ENCODE measurements around the gene CYSTM1. TPM values are rescaled to one million over a fixed set of nuclear protein-coding genes. Genes with fewer than 3 reads are reported as not detected.

Gene CYSTM1
- total and polyA plus RNA-seq, 3 donors from 2014 or later: 33.5 to 115 (median 43.6) TPM

GRCh38 chr5:140146523-140146842 is 28.5 kb upstream of the CYSTM1 start:
- peaks cover 13% of the 10 kb centered on the region for H3K4me1 ChIP-seq
- no peaks in the 10 kb centered on the region for H3K9me3 ChIP-seq
- intact Hi-C loops (cut with DNase I; ENCODE audit: low total_unique reads): no loop called here
- no peak for DNase-seq
- no peaks in the 10 kb centered on the region for H3K36me3 ChIP-seq (ENCODE audit: low read depth, missing control alignments)
- TF ChIP-seq CTCF (IDR thresholded peaks at IDR 0.05) (no peak), POLR2A (IDR thresholded peaks at IDR 0.05) (no peak)
- H3K4me3 ChIP-seq: peak overlapping the region; percentile 32 to 57
- H3K27me3 ChIP-seq: no peaks in the 10 kb centered on the region
- WGBS, 2 donors: 57 to 63% methylated on average over 12 to 14 of the region's 14 CpGs
- peak overlapping the region in 1 of 2 donors; percentile 31 for H3K27ac ChIP-seq

- Histone ChIP-seq H3K27me3 (no peaks in the 10 kb centered on the region), H3K4me1 (peaks cover 13% of the 10 kb centered on the region), H3K4me3 (no peak overlapping the region), H3K9me3 (no peaks in the 10 kb centered on the region), H3K27ac (no peak overlapping the region), H3K36me3 (ENCODE audit: low read depth, missing control alignments) (no peaks in the 10 kb centered on the region)
- DNase-seq: no peak
- 94% methylated on average over 1 of the region's 1 CpG; no CpG with 5 or more reads in 1 of the 2 donors for WGBS, 2 donors
- intact Hi-C loops (cut with DNase I; ENCODE audit: low total_unique reads): no loop called here
- TF ChIP-seq POLR2A (IDR thresholded peaks at IDR 0.05): no peak
- no peak for TF ChIP-seq CTCF (IDR thresholded peaks at IDR 0.05)
Observed at GRCh38 chr5:140147460-140147859, 27.5 kb upstream of the CYSTM1 start.

DNA sequence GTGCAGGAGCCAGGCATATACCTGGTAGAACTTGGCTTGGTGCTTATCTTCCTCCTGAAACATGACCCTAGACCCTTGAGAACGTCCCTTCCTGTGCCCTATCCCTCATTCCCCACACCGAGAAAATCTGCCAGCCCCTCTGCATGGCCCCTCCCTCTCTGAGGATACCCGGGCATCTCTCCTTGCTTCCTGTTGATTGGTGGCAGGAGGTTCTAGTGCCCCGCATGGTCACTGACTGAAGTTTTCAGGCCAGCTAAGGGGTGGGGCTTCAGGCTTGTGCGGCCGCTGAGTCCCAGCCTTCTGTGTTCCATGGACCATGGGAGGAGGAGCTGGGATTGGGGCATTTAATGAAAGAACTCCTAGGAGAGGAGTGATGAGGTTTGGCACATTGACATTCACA is 26.5 kb upstream of the CYSTM1 start:
- no peaks in the 10 kb centered on the region for H3K27me3 ChIP-seq
- H3K36me3 ChIP-seq (ENCODE audit: low read depth, missing control alignments): no peaks in the 10 kb centered on the region
- DNase-seq: no peak
- no peaks in the 10 kb centered on the region for H3K9me3 ChIP-seq
- intact Hi-C loops (cut with DNase I; ENCODE audit: low total_unique reads): no loop called here
- H3K4me3 ChIP-seq: no peak overlapping the region
- WGBS, 2 donors: 61 to 63% methylated on average over 4 to 6 of the region's 6 CpGs
- peaks cover 13% of the 10 kb centered on the region for H3K4me1 ChIP-seq
- H3K27ac ChIP-seq: no peak overlapping the region
- no peak for TF ChIP-seq POLR2A (IDR thresholded peaks at IDR 0.05)
- TF ChIP-seq CTCF (IDR thresholded peaks at IDR 0.05): no peak

GRCh38 chr5:140150201-140150600 is 24.8 kb upstream of the CYSTM1 start:
- no peak for DNase-seq
- H3K27me3 ChIP-seq: no peaks in the 10 kb centered on the region
- no peak for TF ChIP-seq POLR2A (IDR thresholded peaks at IDR 0.05)
- no peak for TF ChIP-seq CTCF (IDR thresholded peaks at IDR 0.05)
- H3K4me3 ChIP-seq: no peak overlapping the region
- H3K27ac ChIP-seq: no peak overlapping the region
- no peaks in the 10 kb centered on the region for H3K36me3 ChIP-seq (ENCODE audit: low read depth, missing control alignments)
- intact Hi-C loops (cut with DNase I; ENCODE audit: low total_unique reads): loop anchor here (10.0 kb wide), 1 partner anchor 365 kb away; no protein-coding TSS in a partner anchor
- 89 to 94% methylated on average over 2 of the region's 2 CpGs for WGBS, 2 donors
- peaks cover 13% of the 10 kb centered on the region for H3K4me1 ChIP-seq
- no peaks in the 10 kb centered on the region for H3K9me3 ChIP-seq
